Tongue (tissue), 2 donors: ENCODE data around the gene DOC2B. TPM values are rescaled to one million over a fixed set of nuclear protein-coding genes. Genes with fewer than 3 reads are reported as not detected.

Experiments
- DNase-seq: peaks from one replicate; pipeline ENCODE4 v3.0.0-alpha.2; 2015
- total RNA-seq: library from RNA; depleted of rRNA; stranded (reverse); fragments of >200 nt; gene quantifications from one replicate; pipeline ENCODE4 v1.2.3, GENCODE V29; 2014

DOC2B gene
- total RNA-seq, 1 donor from 2014 or later: 5.0 TPM

DNA sequence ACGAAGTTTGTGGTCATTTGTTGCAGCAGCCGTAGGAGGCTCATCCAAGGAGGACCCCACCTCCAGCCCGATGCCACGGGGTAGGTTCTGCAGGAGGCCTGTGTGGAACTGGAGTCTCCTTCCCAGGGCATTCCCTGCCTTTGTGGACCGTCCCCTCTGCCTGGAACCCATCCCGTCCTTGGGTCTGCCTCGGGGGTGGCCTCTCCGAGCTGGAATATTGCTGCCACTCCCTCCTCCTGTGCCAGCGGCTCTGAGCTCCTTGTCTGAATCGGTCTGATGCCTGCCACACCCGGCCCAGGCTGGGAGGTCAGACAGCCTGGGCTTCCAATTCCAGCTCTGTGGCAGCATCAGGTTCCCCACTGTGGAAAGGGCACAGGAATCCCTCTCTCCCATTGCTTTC is 18.8 kb downstream of the DOC2B start:
- DNase-seq: no peak

DNA sequence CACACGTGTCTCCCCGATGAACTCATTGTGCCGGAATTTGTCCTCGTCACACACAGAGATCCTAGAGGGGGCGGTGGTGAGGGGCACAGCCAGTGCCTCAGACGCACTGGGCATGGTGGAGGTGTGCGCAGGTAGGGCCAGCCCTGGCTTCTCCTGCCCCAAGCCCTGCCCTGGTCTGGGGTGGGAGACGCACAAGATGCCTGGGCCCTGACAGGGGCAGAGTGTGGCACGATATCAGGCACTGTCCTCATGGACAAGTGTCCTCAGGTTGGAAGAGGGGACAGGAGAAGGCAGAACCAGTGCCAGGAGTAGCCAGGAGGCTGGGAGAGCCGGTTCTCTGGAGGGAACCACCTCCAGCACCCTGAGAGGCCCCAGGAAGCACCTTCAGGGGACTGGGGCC is 20.0 kb downstream of the DOC2B start:
- no peak for DNase-seq

DNA sequence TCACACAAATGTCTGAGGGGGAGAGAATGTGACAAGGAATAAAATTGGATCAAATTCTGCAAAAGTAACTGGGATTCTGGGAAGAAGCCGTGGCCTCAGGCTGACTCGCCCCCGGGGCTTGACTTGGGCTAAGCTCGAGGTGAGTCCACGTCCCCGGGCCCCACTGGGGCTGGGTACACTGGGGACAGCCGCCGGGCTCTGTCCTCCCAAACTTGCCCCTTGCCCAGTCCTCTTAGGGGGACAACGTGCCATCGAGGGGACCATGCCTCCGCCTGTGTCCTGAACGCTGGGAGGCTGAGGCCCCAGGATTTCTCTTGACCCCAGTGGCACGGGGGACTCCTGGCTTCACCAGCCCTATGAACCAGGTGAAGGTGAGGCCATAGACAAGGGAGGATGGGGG is 21.1 kb downstream of the DOC2B start:
- DNase-seq: no peak

- no peak for DNase-seq
These were observed 21.8 kb downstream of the DOC2B start for GRCh38 chr17:159609-160008.

DNA sequence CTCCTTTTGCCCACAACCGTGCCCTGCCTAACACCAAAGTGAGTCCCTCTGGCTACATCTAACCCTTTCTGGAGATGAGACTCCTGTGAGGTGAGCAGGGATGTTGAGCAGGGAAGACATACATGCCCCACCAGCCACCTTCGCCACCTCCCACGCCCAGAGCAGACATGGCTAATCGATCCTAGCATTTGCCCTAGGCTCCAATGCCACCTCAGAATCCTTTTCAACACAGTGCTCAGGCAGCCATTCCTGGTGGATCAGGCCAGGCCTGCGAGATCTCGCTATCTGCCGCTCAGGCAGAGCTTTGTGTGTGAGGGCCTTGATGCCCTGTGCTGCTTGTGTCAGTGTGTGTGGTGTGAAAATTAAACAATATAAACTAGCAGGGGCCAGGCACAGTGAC is 23.1 kb downstream of the DOC2B start:
- DNase-seq: no peak

- no peak for DNase-seq
These were observed 23.5 kb downstream of the DOC2B start for GRCh38 chr17:157901-158300.

DNA sequence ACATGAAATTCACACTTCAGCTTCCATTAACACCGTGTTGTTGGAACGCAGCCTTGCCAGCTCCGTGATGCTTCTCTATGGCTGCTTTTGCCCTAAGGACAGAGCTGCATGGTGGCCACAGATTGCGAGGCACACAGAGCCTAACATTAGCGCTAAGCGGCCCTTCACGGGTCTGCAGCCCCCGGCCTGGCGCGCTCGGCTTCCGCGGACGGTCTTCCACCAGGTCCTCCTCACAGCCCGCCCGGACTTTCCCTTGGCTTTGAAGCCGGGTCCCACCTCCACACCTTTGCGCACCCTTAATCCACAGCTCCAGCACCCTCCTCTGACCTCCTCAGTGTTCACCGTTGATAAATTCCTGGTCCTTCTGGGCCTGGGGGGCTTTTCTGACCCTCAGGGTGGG is 24.5 kb downstream of the DOC2B start:
- DNase-seq: no peak

DNA sequence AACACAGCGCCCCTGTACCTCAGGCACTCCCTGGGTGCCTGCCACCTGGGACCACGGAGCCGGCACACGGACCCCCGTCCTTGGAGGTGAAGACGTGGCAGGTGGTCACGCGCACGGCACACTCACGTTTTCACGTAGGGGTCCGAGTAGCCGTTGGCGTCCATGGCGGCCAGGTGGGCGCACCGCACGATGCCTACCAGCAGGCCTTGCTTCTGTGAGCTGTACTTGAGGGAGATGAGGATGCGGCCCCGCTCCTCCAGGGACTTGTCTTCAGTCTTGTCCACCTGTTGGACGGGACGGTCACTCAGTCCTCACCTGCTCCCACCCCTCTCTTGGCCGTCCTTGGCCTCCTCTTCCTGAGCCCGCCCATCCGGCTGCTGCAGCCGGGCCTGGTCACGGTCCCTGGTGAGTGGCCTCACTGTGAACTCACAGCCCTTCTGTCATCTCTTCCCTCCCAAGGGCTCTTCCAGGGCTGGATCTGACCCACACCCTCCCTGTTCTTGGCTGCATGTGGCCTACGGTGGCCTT is 25.3 kb downstream of the DOC2B start:
- DNase-seq: no peak

GRCh38 chr17:155576-155975 is 25.9 kb downstream of the DOC2B start:
- DNase-seq: no peak

GRCh38 chr17:153851-154250 is 27.6 kb downstream of the DOC2B start:
- no peak for DNase-seq

DNA sequence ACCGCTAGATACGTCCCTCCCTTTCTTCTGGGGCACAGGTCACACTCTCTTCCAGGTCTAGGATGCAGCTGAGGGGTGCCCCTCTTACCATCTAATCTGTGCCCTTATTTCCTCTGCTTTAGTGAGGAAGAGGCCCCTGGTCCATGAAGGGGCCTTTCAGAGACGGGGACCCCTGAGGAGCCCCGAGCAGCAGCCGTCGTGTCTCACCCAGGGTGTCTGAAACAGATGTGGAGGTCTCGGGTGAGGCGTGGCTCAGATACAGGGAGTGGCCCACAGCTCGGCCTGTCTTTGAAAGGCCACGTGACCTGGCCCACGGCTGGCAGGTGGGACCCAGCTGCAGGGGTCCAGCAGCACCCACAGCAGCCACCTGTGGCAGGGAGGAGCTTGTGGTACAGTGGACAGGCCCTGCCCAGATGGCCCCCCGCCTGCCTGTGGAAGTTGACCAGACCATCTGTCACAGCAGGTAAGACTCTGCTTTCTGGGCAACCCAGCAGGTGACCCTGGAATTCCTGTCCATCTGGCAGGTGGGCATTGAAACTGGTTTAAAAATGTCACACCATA is 28.5 kb downstream of the DOC2B start:
- DNase-seq: no peak

GRCh38 chr17:151886-152859 is 29.3 kb downstream of the DOC2B start:
- DNase-seq: no peak

DNA sequence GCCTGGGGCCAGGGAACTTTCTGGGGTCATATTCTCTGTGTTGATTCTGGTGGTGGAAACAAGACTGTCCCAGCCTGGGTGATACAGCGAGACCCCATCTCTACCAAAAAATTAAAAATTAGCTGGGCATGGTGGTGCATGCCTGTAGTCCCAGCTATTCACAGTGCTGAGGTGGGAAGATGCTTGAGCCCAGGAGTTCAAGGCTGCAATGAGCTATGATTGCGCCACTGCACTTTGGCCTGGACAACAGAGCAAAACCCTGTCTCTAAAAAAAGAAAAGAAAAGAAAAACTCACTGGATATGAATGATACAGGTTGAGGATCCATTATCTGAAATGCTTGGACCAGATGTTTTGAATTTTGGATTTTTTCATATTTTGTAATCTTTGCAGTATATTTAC is 30.4 kb downstream of the DOC2B start:
- no peak for DNase-seq

DNA sequence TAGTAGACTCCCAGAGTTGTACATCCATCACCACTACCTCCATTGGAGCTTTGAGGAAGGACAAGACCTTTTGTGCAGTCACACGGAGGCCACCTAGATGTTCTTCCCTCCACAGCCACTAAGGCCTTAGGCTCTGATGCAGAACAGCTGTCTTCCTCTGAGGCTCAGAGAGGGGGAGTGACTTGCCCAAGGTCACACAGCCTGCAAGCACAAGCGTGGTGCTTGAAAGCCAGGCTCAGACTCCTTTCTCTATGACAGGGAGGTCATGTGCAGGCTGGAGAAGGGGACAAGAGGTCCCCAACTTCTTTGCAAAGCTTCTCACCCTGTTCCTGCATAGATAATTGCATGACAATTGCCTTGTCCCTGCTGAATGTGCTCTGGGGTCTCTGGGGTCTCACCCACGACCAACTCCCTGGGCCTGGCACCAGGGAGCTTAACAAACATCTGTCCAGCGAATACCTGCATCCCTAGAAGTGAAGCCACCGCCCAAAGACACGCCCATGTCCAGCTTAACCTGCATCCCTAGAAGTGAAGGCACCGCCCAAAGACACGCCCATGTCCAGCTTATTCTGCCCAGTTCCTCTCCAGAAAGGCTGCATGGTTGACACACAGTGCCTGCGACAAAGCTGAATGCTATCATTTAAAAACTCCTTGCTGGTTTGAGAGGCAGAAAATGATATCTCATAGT is 31.4 kb downstream of the DOC2B start:
- DNase-seq: no peak

GRCh38 chr17:149231-149630 is 32.2 kb downstream of the DOC2B start:
- DNase-seq: no peak

DNA sequence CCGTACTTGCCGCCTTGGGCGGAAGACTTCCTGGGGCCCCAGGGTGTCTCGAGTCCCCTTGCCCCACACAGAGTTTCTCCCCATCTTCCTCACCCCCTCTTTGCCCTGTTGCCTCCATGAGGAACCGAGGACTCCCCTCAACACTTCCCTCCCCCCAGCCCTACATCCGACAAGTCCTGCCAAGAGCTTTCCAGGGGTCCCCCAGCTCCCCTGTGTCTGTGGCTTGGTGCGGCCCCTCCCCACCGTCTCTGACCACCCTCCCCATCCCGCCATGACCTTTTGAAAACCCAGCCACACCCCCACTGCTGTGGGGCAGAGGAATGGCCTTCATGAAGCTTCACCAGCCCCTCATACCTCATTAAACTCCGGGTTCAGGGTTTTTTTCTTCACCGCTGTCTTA is 32.7 kb downstream of the DOC2B start:
- DNase-seq: no peak

DNA sequence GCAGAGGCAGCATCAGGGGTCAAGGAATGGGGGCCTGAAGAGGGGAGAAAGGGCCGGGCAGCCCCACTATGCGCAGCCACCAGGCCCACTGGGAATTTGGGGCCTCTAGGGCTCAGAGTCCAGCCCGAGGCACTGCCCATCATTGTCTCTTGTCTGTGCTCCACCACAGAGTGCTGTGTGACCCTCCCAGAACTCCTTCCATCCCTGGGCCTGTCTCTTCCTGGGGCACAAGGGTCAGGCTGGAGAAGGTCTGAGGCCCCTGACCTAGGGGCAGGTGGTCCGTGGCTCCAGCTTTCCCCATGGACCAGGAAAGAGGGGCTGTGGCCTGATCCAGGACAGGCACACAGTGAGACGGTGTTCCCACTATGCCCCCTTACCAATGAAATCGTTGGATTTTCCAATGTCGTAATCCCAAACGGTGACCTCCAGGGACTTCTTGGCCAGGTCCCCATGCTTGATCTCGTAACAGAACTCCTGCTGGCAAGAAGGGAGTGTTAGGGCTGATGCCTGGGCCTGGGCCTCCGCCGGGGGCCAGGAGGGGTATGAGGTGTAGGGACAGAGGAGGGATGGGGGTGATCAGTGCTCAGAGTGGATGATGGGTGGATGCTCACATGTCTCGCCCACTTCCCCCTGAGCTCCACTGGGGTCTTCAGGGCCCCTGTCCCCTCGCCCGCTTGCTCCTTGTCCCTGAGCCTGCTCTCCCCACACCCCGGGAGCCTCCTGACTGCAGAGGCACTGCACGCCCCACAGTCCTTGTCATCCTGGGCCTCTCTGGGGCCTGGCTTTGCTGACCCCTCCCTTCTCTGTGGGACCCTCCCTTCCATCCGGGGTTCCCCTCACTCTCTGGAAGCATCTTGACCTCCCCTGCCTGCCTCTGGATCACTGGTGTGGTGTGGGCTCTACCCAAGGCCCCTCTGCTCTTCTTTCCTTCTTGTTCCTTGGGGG is 33.4 kb downstream of the DOC2B start:
- DNase-seq: no peak

GRCh38 chr17:146983-147761 is 34.3 kb downstream of the DOC2B start:
- no peak for DNase-seq

GRCh38 chr17:146546-146945 is 34.9 kb downstream of the DOC2B start:
- no peak for DNase-seq

- no peak for DNase-seq
These were observed 35.5 kb downstream of the DOC2B start for GRCh38 chr17:145671-146541.
